Measurements from ENCODE around the gene HPX.

- TF ChIP-seq CTBP1 (IDR thresholded peaks at IDR 0.05; ENCODE audit: borderline replicate concordance) (no peak), SP1 (IDR thresholded peaks at IDR 0.05) (no peak), NFRKB (IDR thresholded peaks at IDR 0.05) (no peak), TARDBP (IDR thresholded peaks at IDR 0.05) (no peak), FOXA1 (IDR thresholded peaks at IDR 0.05) (no peak), SUZ12 (IDR thresholded peaks at IDR 0.05) (no peak), FOXM1 (IDR thresholded peaks at IDR 0.05; ENCODE audit: borderline replicate concordance) (no peak), HDGF (IDR thresholded peaks at IDR 0.05; ENCODE audit: borderline replicate concordance) (no peak)
These were observed 40.5 kb upstream of the HPX start, which contains the start of the genes ARFIP2 and TIMM10B for GRCh38 chr11:6481012-6481923.
